B cell (primary cell): ENCODE results near the gene C4A. TPM values are rescaled to one million over a fixed set of nuclear protein-coding genes. Genes with fewer than 3 reads are reported as not detected.

Experiments
- ATAC-seq: fragments of 200-7000 bp; cut with Tn5 transposase; one replicate; pipeline ENCODE4 v1.10.0; 2021; ENCODE audit warnings: low read depth, mild to moderate bottlenecking, moderate number of reproducible peaks, moderate library complexity
- CTCF ChIA-PET: fragments of 350-600 bp; sonication (Branson Sonifier 250); formaldehyde crosslinking; loops from one replicate; lab custom pipeline; 2021; ENCODE audit warnings: antibody characterized with exemption, inconsistent platforms; lab: Charles Lee
- POLR2A ChIA-PET: fragments of 350-600 bp; sonication (Branson Sonifier 250); formaldehyde crosslinking; loops from one replicate; lab custom pipeline; 2021; ENCODE audit warnings: antibody characterized with exemption; lab: Charles Lee
- DNase-seq: peaks from one replicate; pipeline ENCODE4 v3.0.0; 2013
- H2AFZ ChIP-seq: 2 replicates; pipeline ENCODE4 v1.6.1; 2012; ENCODE audit warnings: mild to moderate bottlenecking, low read depth, low read length; ENCODE audit not compliant: insufficient read depth, poor library complexity, severe bottlenecking
- H3K27ac ChIP-seq, 2 donors: 1 replicate in 1 of 2; 2 replicates in 1 of 2; pipeline ENCODE4 v1.5.1; 2012 to 2013; ENCODE audit warnings: low read length in 2 of 2, mild to moderate bottlenecking in 2 of 2, moderate library complexity in 1 of 2
- H3K27me3 ChIP-seq, 4 experiments: fragments of 200-600 bp in 1 of 4; sonication (generic) in 1 of 4; replicated peaks in 1 of 4; 1 replicate in 2 of 4; 2 replicates in 2 of 4; pipeline versions ENCODE4 v1.6.1 to v1.7.0; 2013 to 2016; ENCODE audit warnings: low read length in 3 of 4, mild to moderate bottlenecking in 2 of 4, mixed read lengths in 1 of 4, moderate library complexity in 1 of 4; ENCODE audit not compliant: insufficient read depth in 4 of 4, control insufficient read depth in 3 of 4; ENCODE audit errors: control extremely low read depth in 1 of 4
- H3K36me3 ChIP-seq, 2 experiments: replicated peaks in 1 of 2; 1 replicate in 1 of 2; 2 replicates in 1 of 2; pipeline versions ENCODE4 v1.6.1 to v1.7.1; 2013; ENCODE audit warnings: low read length in 1 of 2; ENCODE audit not compliant: insufficient read depth in 2 of 2, control insufficient read depth in 1 of 2; ENCODE audit errors: control extremely low read depth in 1 of 2, extremely low read depth in 1 of 2
- H3K4me1 ChIP-seq, 2 donors: fragments of 200-600 bp in 1 of 2; sonication (generic) in 1 of 2; 1 replicate in 1 of 2; 2 replicates in 1 of 2; pipeline versions ENCODE4 v1.5.1 to v1.6.1; 2013 to 2017; ENCODE audit warnings: low read length in 2 of 2; ENCODE audit not compliant: control insufficient read depth in 2 of 2, insufficient read depth in 2 of 2
- H3K4me2 ChIP-seq: replicated peaks from 2 replicates; pipeline ENCODE3; 2012; ENCODE audit warnings: mild to moderate bottlenecking, low read depth, low read length; ENCODE audit not compliant: poor library complexity, severe bottlenecking
- H3K4me3 ChIP-seq, 5 experiments: fragments of 200-600 bp in 1 of 5; sonication (generic) in 1 of 5; 1 replicate in 3 of 5; 2 replicates in 2 of 5; pipeline versions ENCODE4 v1.5.1 to v1.7.0; 2011 to 2016; ENCODE audit warnings: low read length in 4 of 5, mild to moderate bottlenecking in 4 of 5, low read depth in 2 of 5, control low read depth in 1 of 5, moderate library complexity in 1 of 5; ENCODE audit not compliant: insufficient read depth in 1 of 5; ENCODE audit errors: control extremely low read depth in 1 of 5, extremely low read depth in 1 of 5
- H3K79me2 ChIP-seq: fragments of 200-600 bp; sonication (generic); one replicate; pipeline ENCODE4 v1.6.0; 2016; ENCODE audit warnings: low read length; ENCODE audit not compliant: control insufficient read depth, insufficient read depth
- H3K9ac ChIP-seq: fragments of 200-600 bp; sonication (generic); 2 replicates; pipeline ENCODE4 v1.6.1; 2017; ENCODE audit warnings: mild to moderate bottlenecking, low read length, moderate library complexity
- H3K9me3 ChIP-seq, 3 donors: one replicate each; pipeline versions ENCODE4 v1.6.1 to v1.7.1; 2013; ENCODE audit warnings: low read length in 2 of 3; ENCODE audit not compliant: control insufficient read depth in 2 of 3, insufficient read depth in 1 of 3; ENCODE audit errors: control extremely low read depth in 1 of 3
- H4K20me1 ChIP-seq: 2 replicates; pipeline ENCODE4 v1.6.0; 2012; ENCODE audit warnings: mild to moderate bottlenecking, low read length; ENCODE audit not compliant: insufficient read depth, control insufficient read depth, poor library complexity, severe bottlenecking
- H3K27ac Mint-ChIP-seq: one replicate; pipeline ENCODE4 v1.8.0; 2021; ENCODE audit warnings: mixed read lengths
- H3K27me3 Mint-ChIP-seq: one replicate; pipeline ENCODE4 v1.8.0; 2021; ENCODE audit warnings: mixed read lengths
- H3K4me1 Mint-ChIP-seq: one replicate; pipeline ENCODE4 v1.8.0; 2021; ENCODE audit warnings: mixed read lengths
- H3K4me3 Mint-ChIP-seq: one replicate; pipeline ENCODE4 v1.8.0; 2021; ENCODE audit warnings: mixed read lengths
- H3K9me3 Mint-ChIP-seq: one replicate; pipeline ENCODE4 v1.8.0; 2022; ENCODE audit warnings: mixed read lengths; ENCODE audit not compliant: insufficient read depth
- EZH2 ChIP-seq: IDR thresholded peaks from 2 replicates; pipeline ENCODE4 v1.6.1; 2012; ENCODE audit warnings: borderline replicate concordance, low read depth, mild to moderate bottlenecking, moderate library complexity, low read length; ENCODE audit not compliant: insufficient read depth, poor library complexity, severe bottlenecking
- WGBS: methylation state at CpG from one replicate; pipeline ENCODE4 v1.1.5; 2013; ENCODE audit warnings: missing lambda C conversion rate; ENCODE audit not compliant: insufficient coverage; 5-methylcytosine and 5-hydroxymethylcytosine counted together
- intact Hi-C: fragments of 100-400 bp; cut with micrococcal nuclease; formaldehyde crosslinking; loops from one replicate; pipeline ENCODE4 v1.10.0; 2022
- polyA plus RNA-seq: library from polyadenylated mRNA; depleted of rRNA; stranded (reverse); fragments of >200 nt; gene quantifications from 2 replicates; pipeline ENCODE4 v1.2.3, GENCODE V29; 2012
- total RNA-seq, 2 donors: library from RNA; stranded (reverse); fragments of 120-200 nt in 1 of 2; gene quantifications; 1 replicate in 1 of 2; 2 replicates in 1 of 2; pipeline versions ENCODE4 v1.2.3 to v1.2.4, GENCODE V29; 2013 to 2022
- TF ChIP-seq, protein P1 (sequence below): fragments of 200-600 bp; IDR thresholded peaks from one replicate; pipeline ENCODE4 v1.8.0; 2022; ENCODE audit warnings: antibody characterized with exemption, mild to moderate bottlenecking

Gene C4A
- total and polyA plus RNA-seq, 2 donors (not counting 1 experiment from before 2014, with no cell fraction given), result 9.9 to 10.5 TPM

DNA sequence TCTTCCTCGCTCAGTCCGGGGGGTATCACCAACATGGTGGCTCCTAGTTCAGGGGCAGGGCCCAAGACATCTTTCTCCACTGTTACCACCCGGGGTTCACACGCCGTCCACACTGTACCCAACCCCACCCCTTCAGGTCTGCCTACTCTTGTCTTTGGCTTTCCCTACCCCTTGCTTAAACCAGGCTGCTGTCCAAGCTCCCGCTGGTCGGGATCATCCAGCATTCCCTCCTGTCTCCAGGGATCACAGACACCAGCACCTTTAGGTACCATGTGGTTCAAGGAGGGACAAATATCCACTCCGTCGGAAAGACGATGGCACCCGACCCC is 23.5 kb upstream of the C4A start:
- WGBS, result 10% methylated on average over 11 of the region's 11 CpGs
- ATAC-seq (no peak), DNase-seq (no peak)
- POLR2A ChIA-PET, result interaction anchor here (0.6 to 1.6 kb wide), 6 partner anchors 14 to 307 kb away, joined by 3 to 24 read pairs (median 3); partner anchors contain the start of genes BAG6, DXO and EHMT2
- no peaks in the 10 kb centered on the region for H3K9me3 ChIP-seq
- peak overlapping the region; percentile 84 to 91 for H3K27ac ChIP-seq
- CTCF ChIA-PET, result interaction anchor here (1.2 to 1.5 kb wide), 3 partner anchors 68 to 278 kb away, joined by 4 read pairs; partner anchors contain the start of genes LY6G5C and NEU1
- peaks cover 6 to 56% of the 10 kb centered on the region in 2 experiments for H3K36me3 ChIP-seq
- peak overlapping the region; percentile 97 for H3K9ac ChIP-seq
- peaks cover 44% of the 10 kb centered on the region for H3K79me2 ChIP-seq
- peak overlapping the region; percentile 95 for H2AFZ ChIP-seq
- no peaks in the 10 kb centered on the region for H3K27me3 ChIP-seq
- H3K27ac Mint-ChIP-seq, result peak overlapping the region; percentile 96
- peak overlapping the region; percentile 96 for H3K4me3 Mint-ChIP-seq
- H3K9me3 Mint-ChIP-seq, result no peaks in the 10 kb centered on the region
- H3K27me3 Mint-ChIP-seq, result no peaks in the 10 kb centered on the region
- intact Hi-C loops, result loop anchor here (1.0 to 5.0 kb wide), 5 partner anchors 56 to 556 kb away; partner anchors contain the start of genes AGPAT1, MICA, PRRC2A and RNF5
- H3K4me1 ChIP-seq, result peaks cover 16 to 23% of the 10 kb centered on the region in 2 donors
- no peaks in the 10 kb centered on the region for H4K20me1 ChIP-seq
- peak overlapping the region; percentile 88 to 98 (median 91) for H3K4me3 ChIP-seq
- peaks cover 30% of the 10 kb centered on the region for H3K4me1 Mint-ChIP-seq
- no peak for TF ChIP-seq EZH2
- TF ChIP-seq, protein P1, sequence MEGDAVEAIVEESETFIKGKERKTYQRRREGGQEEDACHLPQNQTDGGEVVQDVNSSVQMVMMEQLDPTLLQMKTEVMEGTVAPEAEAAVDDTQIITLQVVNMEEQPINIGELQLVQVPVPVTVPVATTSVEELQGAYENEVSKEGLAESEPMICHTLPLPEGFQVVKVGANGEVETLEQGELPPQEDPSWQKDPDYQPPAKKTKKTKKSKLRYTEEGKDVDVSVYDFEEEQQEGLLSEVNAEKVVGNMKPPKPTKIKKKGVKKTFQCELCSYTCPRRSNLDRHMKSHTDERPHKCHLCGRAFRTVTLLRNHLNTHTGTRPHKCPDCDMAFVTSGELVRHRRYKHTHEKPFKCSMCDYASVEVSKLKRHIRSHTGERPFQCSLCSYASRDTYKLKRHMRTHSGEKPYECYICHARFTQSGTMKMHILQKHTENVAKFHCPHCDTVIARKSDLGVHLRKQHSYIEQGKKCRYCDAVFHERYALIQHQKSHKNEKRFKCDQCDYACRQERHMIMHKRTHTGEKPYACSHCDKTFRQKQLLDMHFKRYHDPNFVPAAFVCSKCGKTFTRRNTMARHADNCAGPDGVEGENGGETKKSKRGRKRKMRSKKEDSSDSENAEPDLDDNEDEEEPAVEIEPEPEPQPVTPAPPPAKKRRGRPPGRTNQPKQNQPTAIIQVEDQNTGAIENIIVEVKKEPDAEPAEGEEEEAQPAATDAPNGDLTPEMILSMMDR, result no peak
- peak overlapping the region; percentile 93 for H3K4me2 ChIP-seq
